ENCODE results near the gene DYSF.

DNA sequence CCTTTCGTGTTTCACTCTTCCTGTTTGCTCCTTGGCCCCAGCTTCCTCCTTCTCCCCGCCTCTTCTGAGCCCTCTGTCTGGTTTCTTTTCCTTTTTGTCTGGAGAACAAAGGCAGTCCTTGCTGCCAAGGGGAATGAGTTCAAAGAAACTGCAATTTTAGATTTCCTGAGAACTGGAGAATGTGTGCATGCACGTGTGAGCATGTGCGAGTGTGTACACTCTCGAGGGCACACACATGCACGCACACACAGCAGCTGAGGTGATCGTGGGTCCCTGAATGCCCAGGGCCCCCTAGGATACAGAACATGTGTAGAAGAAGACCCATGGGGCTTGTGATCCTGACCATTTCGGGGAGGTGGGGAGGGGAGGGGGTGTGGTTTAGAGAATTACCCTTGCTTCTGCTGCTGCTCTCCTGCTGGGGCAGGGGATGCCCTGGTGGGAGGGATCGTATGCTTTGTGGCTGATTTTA lies 151.8 kb downstream of the DYSF start:
- TF ChIP-seq POLR2A (IDR thresholded peaks at IDR 0.05) (no peak), CTCF (IDR thresholded peaks at IDR 0.05) (no peak)

Measured in Peyer's patch (tissue), 4 donors.